GM21723 (cell line): ENCODE data around the gene RRAGA.
"Not testable (repeated sequence)": the region's sequence is repeated elsewhere in the genome, so short reads cannot be mapped to it uniquely, and the experiment has no call there.

Experiments used
- ATAC-seq: cut with Tn5 transposase; IDR thresholded peaks from one replicate; pipeline ENCODE4 v1.9.1; 2021; ENCODE audit warnings: mild to moderate bottlenecking, moderate library complexity; ENCODE audit not compliant: unreplicated experiment

The RRAGA gene

GRCh38 chr9:19074836-19075235 is 25.6 kb downstream of the RRAGA start:
- no peak for ATAC-seq

GRCh38 chr9:19085295-19085694 is 36.1 kb downstream of the RRAGA start:
- no peak for ATAC-seq

GRCh38 chr9:19087106-19088000 is 38.1 kb downstream of the RRAGA start:
- no peak for ATAC-seq

- ATAC-seq: not testable (repeated sequence)
These were observed 48.2 kb downstream of the RRAGA start for GRCh38 chr9:19097431-19097830.
